GM23338 (cell line): ENCODE results near the gene GPRC5B. TPM values are rescaled to one million over a fixed set of nuclear protein-coding genes. Genes with fewer than 3 reads are reported as not detected.
A peak's percentile ranks its signal among the peaks of the same experiment; 100 is the strongest.

Source experiments
- ATAC-seq: fragments of 200-7000 bp; cut with Tn5 transposase; 3 replicates; pipeline ENCODE4 v1.9.1; 2020
- DNase-seq: peaks from one replicate; pipeline ENCODE4 v3.0.0-alpha.2; 2015; ENCODE audit warnings: low spot score
- H2AFZ ChIP-seq: fragments of 200-600 bp; sonication (generic); 2 replicates; pipeline ENCODE4 v1.8.0; 2016; ENCODE audit warnings: antibody characterized with exemption, mild to moderate bottlenecking, moderate library complexity
- H3F3A ChIP-seq: fragments of 200-600 bp; sonication (generic); replicated peaks from 2 replicates; pipeline ENCODE4 v1.8.0; 2017; ENCODE audit warnings: antibody characterized with exemption, mixed run types, low read depth
- H3K27ac ChIP-seq: fragments of 200-600 bp; sonication (generic); 2 replicates; pipeline ENCODE4 v1.6.1; 2016; ENCODE audit warnings: low read depth
- H3K27me3 ChIP-seq: fragments of 200-600 bp; sonication (generic); 2 replicates; pipeline ENCODE4 v1.8.0; 2016; ENCODE audit warnings: mild to moderate bottlenecking, mixed run types, moderate library complexity; ENCODE audit not compliant: insufficient read depth
- H3K36me3 ChIP-seq: fragments of 200-600 bp; sonication (generic); 2 replicates; pipeline ENCODE4 v1.8.0; 2016; ENCODE audit warnings: mild to moderate bottlenecking; ENCODE audit not compliant: insufficient read depth
- H3K4me1 ChIP-seq: fragments of 200-600 bp; sonication (generic); 2 replicates; pipeline ENCODE4 v1.8.0; 2016; ENCODE audit warnings: mild to moderate bottlenecking, moderate library complexity; ENCODE audit not compliant: insufficient read depth
- H3K4me2 ChIP-seq: fragments of 200-600 bp; sonication (generic); 2 replicates; pipeline ENCODE4 v1.7.1; 2017; ENCODE audit warnings: mixed run types
- H3K4me3 ChIP-seq: fragments of 200-600 bp; sonication (generic); 2 replicates; pipeline ENCODE4 v1.6.1; 2016; ENCODE audit warnings: mixed run types
- H3K79me2 ChIP-seq: fragments of 200-600 bp; sonication (generic); replicated peaks from 2 replicates; pipeline ENCODE4 v1.8.0; 2017; ENCODE audit warnings: mild to moderate bottlenecking; ENCODE audit not compliant: insufficient read depth
- H3K9me2 ChIP-seq: fragments of 200-600 bp; sonication (generic); 2 replicates; pipeline ENCODE4 v1.8.0; 2017; ENCODE audit not compliant: insufficient read depth
- H4K20me1 ChIP-seq: fragments of 200-600 bp; sonication (generic); replicated peaks from 2 replicates; pipeline ENCODE4 v1.8.0; 2017; ENCODE audit warnings: mild to moderate bottlenecking; ENCODE audit not compliant: insufficient read depth
- H3K27ac Mint-ChIP-seq: 2 replicates; pipeline ENCODE4 v1.8.0; 2020; ENCODE audit warnings: inconsistent platforms, mild to moderate bottlenecking, moderate library complexity, mixed read lengths
- H3K27me3 Mint-ChIP-seq: 3 replicates; pipeline ENCODE4 v1.8.0; 2022; ENCODE audit warnings: low read depth, mild to moderate bottlenecking, moderate library complexity, mixed read lengths, inconsistent platforms; ENCODE audit not compliant: insufficient read depth, poor library complexity
- H3K36me3 Mint-ChIP-seq: 3 replicates; pipeline ENCODE4 v1.8.0; 2021; ENCODE audit warnings: low read depth, mild to moderate bottlenecking, inconsistent platforms, moderate library complexity, mixed read lengths
- H3K4me1 Mint-ChIP-seq: 3 replicates; pipeline ENCODE4 v1.8.0; 2020; ENCODE audit warnings: mild to moderate bottlenecking, inconsistent platforms, mixed read lengths
- H3K4me3 Mint-ChIP-seq: 3 replicates; pipeline ENCODE4 v1.8.0; 2021; ENCODE audit warnings: moderate library complexity, mild to moderate bottlenecking, inconsistent platforms, mixed read lengths
- H3K9me3 Mint-ChIP-seq: 3 replicates; pipeline ENCODE4 v1.8.0; 2020; ENCODE audit warnings: moderate library complexity, mild to moderate bottlenecking, inconsistent platforms, mixed read lengths
- CREB1 ChIP-seq: fragments of 250-450 bp; sonication (Bioruptor Pico); IDR thresholded peaks from 2 replicates; pipeline ENCODE4 v1.5.0; 2020; ENCODE audit warnings: low read depth, mild to moderate bottlenecking, moderate library complexity
- EZH2 ChIP-seq: fragments of 200-600 bp; sonication (generic); IDR thresholded peaks from one replicate; pipeline ENCODE4 v1.8.0; 2017; ENCODE audit warnings: antibody characterized with exemption, mild to moderate bottlenecking, low read depth; ENCODE audit not compliant: unreplicated experiment
- EZH2phosphoT487 ChIP-seq: fragments of 200-600 bp; sonication (generic); IDR thresholded peaks from one replicate; pipeline ENCODE4 v1.8.1; 2018; ENCODE audit warnings: antibody characterized with exemption; ENCODE audit not compliant: unreplicated experiment
- JUNB ChIP-seq: IDR thresholded peaks from one replicate; pipeline ENCODE4 v1.6.1; 2016; ENCODE audit warnings: antibody characterized with exemption; ENCODE audit not compliant: unreplicated experiment
- NANOG ChIP-seq: IDR thresholded peaks from 2 replicates; pipeline ENCODE4 v1.6.1; 2016; ENCODE audit warnings: antibody characterized with exemption, borderline replicate concordance
- POLR2AphosphoS5 ChIP-seq: IDR thresholded peaks from 2 replicates; pipeline ENCODE4 v1.6.1; 2016; ENCODE audit warnings: antibody characterized with exemption, low read depth
- STAT1 ChIP-seq: IDR thresholded peaks from one replicate; pipeline ENCODE4 v1.6.1; 2016; ENCODE audit warnings: antibody characterized with exemption; ENCODE audit not compliant: unreplicated experiment
- ZNF114 ChIP-seq: fragments of 250-450 bp; sonication (Bioruptor Pico); IDR thresholded peaks from 2 replicates; pipeline ENCODE4 v1.5.0; 2020; ENCODE audit warnings: mild to moderate bottlenecking, moderate library complexity
- ZNF331 ChIP-seq: fragments of 250-450 bp; sonication (Bioruptor Pico); IDR thresholded peaks from 2 replicates; pipeline ENCODE4 v1.5.0; 2020; ENCODE audit warnings: low read depth, mild to moderate bottlenecking, moderate library complexity
- polyA plus RNA-seq: library from polyadenylated mRNA; unstranded; fragments of >200 nt; fragmentation: Nextera tagmentation; extraction: Ambion mirVana; gene quantifications from 2 replicates; pipeline ENCODE4 v1.2.1, GENCODE V29; 2016
- total RNA-seq: library from RNA; depleted of rRNA; stranded (reverse); fragments of >200 nt; shearing (Covaris generic); gene quantifications from 2 replicates; pipeline ENCODE4 v1.2.3, GENCODE V29; 2014
- TF ChIP-seq, protein P1 (sequence below): IDR thresholded peaks from 2 replicates; pipeline ENCODE4 v1.6.1; 2016; ENCODE audit warnings: antibody characterized with exemption
- TF ChIP-seq, protein P2 (sequence below): fragments of 250-450 bp; sonication (Bioruptor Pico); IDR thresholded peaks from 2 replicates; pipeline ENCODE4 v1.5.0; 2020; ENCODE audit warnings: mild to moderate bottlenecking, moderate library complexity
- TF ChIP-seq, protein P3 (sequence below), 2 experiments: fragments of 200-600 bp in 1 of 2; sonication (generic) in 1 of 2; conservative IDR thresholded peaks; 2 replicates each; pipeline versions ENCODE4 v1.5.1 to v1.6.1; 2016 to 2017; ENCODE audit warnings: antibody characterized with exemption in 2 of 2, low read depth in 2 of 2, mild to moderate bottlenecking in 2 of 2, moderate library complexity in 1 of 2
- TF ChIP-seq, protein P4 (sequence below): IDR thresholded peaks from one replicate; pipeline ENCODE4 v1.6.1; 2018; ENCODE audit warnings: antibody characterized with exemption; ENCODE audit not compliant: unreplicated experiment

The GPRC5B gene
- total and polyA plus RNA-seq, 2 experiments from 2014 or later, result 70.9 to 82.5 TPM

DNA sequence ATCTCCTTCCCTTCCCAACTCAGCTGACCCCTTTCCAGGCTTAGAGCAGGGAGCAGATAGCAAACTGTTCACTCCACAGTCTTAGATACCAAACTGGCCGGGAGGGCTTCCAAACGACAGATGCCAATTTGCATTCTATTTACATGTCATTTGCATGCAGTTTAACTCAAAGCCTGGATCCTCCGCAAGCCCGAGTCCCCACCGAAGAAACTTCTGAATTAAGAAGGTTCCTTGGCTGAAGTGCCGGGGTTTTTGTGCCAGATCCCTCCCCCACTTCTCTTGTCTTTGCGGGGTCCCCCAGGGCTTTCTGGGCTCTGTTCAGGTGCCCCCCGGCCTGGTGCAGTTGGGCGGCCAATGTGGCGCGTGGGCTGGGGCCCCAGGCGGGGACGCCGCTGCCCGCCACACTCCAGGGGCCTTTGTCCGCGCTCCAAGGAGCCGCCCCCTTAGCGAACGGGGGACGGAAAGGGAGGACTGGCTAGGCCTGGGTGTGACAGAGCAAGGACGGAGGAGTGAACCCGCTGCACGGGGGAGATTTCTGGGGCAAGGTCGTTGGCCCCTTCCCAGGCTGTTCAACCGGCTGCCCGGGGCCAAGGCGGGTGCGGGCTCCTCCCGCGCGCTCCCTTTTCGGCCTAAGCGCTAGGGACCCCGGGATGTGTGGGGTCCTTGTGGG, 1.2 kb downstream of the GPRC5B start:
- Histone ChIP-seq H3K4me1 (peaks cover 26% of the 10 kb centered on the region), H4K20me1 (no peaks in the 10 kb centered on the region; the same call in none of the 2 replicates), H3K27ac (0 out of 2 replicates have a peak overlapping the region, but pooled peaks have one; percentile 23), H3K79me2 (peaks cover 47% of the 10 kb centered on the region), H3K4me3 (peak overlapping the region; percentile 83), H3K4me2 (peak overlapping the region; percentile 85), H3K9me2 (no peaks in the 10 kb centered on the region), H3K27me3 (peaks cover 12% of the 10 kb centered on the region), H3F3A (peaks cover 14% of the 10 kb centered on the region), H2AFZ (no peak overlapping the region), H3K36me3 (no peaks in the 10 kb centered on the region)
- Mint-ChIP-seq H3K4me1 (peaks cover 35% of the 10 kb centered on the region), H3K9me3 (peaks cover 5% of the 10 kb centered on the region; the same call in 1 of the 3 replicates), H3K27me3 (peaks cover 20% of the 10 kb centered on the region), H3K36me3 (peaks cover 36% of the 10 kb centered on the region), H3K27ac (peak overlapping the region; percentile 92), H3K4me3 (peak overlapping the region; percentile 87)
- TF ChIP-seq STAT1 (no peak), ZNF114 (CRISPR knock-in tag) (no peak), EZH2 (no peak), POLR2AphosphoS5 (no peak; the same call in 1 of the 2 replicates), NANOG (no peak), EZH2phosphoT487 (no peak), JUNB (no peak), CREB1 (no peak), ZNF331 (CRISPR knock-in tag) (no peak)
- TF ChIP-seq, protein P1, sequence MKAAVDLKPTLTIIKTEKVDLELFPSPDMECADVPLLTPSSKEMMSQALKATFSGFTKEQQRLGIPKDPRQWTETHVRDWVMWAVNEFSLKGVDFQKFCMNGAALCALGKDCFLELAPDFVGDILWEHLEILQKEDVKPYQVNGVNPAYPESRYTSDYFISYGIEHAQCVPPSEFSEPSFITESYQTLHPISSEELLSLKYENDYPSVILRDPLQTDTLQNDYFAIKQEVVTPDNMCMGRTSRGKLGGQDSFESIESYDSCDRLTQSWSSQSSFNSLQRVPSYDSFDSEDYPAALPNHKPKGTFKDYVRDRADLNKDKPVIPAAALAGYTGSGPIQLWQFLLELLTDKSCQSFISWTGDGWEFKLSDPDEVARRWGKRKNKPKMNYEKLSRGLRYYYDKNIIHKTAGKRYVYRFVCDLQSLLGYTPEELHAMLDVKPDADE, result no peak
- TF ChIP-seq, protein P2, sequence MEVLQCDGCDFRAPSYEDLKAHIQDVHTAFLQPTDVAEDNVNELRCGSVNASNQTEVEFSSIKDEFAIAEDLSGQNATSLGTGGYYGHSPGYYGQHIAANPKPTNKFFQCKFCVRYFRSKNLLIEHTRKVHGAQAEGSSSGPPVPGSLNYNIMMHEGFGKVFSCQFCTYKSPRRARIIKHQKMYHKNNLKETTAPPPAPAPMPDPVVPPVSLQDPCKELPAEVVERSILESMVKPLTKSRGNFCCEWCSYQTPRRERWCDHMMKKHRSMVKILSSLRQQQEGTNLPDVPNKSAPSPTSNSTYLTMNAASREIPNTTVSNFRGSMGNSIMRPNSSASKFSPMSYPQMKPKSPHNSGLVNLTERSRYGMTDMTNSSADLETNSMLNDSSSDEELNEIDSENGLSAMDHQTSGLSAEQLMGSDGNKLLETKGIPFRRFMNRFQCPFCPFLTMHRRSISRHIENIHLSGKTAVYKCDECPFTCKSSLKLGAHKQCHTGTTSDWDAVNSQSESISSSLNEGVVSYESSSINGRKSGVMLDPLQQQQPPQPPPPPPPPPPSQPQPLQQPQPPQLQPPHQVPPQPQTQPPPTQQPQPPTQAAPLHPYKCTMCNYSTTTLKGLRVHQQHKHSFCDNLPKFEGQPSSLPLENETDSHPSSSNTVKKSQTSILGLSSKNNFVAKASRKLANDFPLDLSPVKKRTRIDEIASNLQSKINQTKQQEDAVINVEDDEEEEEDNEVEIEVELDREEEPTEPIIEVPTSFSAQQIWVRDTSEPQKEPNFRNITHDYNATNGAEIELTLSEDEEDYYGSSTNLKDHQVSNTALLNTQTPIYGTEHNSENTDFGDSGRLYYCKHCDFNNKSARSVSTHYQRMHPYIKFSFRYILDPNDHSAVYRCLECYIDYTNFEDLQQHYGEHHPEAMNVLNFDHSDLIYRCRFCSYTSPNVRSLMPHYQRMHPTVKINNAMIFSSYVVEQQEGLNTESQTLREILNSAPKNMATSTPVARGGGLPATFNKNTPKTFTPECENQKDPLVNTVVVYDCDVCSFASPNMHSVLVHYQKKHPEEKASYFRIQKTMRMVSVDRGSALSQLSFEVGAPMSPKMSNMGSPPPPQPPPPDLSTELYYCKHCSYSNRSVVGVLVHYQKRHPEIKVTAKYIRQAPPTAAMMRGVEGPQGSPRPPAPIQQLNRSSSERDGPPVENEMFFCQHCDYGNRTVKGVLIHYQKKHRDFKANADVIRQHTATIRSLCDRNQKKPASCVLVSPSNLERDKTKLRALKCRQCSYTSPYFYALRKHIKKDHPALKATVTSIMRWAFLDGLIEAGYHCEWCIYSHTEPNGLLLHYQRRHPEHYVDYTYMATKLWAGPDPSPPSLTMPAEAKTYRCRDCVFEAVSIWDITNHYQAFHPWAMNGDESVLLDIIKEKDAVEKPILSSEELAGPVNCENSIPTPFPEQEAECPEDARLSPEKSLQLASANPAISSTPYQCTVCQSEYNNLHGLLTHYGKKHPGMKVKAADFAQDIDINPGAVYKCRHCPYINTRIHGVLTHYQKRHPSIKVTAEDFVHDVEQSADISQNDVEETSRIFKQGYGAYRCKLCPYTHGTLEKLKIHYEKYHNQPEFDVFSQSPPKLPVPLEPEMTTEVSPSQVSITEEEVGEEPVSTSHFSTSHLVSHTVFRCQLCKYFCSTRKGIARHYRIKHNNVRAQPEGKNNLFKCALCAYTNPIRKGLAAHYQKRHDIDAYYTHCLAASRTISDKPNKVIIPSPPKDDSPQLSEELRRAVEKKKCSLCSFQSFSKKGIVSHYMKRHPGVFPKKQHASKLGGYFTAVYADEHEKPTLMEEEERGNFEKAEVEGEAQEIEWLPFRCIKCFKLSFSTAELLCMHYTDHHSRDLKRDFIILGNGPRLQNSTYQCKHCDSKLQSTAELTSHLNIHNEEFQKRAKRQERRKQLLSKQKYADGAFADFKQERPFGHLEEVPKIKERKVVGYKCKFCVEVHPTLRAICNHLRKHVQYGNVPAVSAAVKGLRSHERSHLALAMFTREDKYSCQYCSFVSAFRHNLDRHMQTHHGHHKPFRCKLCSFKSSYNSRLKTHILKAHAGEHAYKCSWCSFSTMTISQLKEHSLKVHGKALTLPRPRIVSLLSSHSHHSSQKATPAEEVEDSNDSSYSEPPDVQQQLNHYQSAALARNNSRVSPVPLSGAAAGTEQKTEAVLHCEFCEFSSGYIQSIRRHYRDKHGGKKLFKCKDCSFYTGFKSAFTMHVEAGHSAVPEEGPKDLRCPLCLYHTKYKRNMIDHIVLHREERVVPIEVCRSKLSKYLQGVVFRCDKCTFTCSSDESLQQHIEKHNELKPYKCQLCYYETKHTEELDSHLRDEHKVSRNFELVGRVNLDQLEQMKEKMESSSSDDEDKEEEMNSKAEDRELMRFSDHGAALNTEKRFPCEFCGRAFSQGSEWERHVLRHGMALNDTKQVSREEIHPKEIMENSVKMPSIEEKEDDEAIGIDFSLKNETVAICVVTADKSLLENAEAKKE (CRISPR knock-in tag), result no peak
- TF ChIP-seq, protein P3, sequence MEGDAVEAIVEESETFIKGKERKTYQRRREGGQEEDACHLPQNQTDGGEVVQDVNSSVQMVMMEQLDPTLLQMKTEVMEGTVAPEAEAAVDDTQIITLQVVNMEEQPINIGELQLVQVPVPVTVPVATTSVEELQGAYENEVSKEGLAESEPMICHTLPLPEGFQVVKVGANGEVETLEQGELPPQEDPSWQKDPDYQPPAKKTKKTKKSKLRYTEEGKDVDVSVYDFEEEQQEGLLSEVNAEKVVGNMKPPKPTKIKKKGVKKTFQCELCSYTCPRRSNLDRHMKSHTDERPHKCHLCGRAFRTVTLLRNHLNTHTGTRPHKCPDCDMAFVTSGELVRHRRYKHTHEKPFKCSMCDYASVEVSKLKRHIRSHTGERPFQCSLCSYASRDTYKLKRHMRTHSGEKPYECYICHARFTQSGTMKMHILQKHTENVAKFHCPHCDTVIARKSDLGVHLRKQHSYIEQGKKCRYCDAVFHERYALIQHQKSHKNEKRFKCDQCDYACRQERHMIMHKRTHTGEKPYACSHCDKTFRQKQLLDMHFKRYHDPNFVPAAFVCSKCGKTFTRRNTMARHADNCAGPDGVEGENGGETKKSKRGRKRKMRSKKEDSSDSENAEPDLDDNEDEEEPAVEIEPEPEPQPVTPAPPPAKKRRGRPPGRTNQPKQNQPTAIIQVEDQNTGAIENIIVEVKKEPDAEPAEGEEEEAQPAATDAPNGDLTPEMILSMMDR (conservative IDR thresholded peaks at IDR 0.05; ENCODE audit: low read depth in 2 of 2), result no peak
- TF ChIP-seq, protein P4, sequence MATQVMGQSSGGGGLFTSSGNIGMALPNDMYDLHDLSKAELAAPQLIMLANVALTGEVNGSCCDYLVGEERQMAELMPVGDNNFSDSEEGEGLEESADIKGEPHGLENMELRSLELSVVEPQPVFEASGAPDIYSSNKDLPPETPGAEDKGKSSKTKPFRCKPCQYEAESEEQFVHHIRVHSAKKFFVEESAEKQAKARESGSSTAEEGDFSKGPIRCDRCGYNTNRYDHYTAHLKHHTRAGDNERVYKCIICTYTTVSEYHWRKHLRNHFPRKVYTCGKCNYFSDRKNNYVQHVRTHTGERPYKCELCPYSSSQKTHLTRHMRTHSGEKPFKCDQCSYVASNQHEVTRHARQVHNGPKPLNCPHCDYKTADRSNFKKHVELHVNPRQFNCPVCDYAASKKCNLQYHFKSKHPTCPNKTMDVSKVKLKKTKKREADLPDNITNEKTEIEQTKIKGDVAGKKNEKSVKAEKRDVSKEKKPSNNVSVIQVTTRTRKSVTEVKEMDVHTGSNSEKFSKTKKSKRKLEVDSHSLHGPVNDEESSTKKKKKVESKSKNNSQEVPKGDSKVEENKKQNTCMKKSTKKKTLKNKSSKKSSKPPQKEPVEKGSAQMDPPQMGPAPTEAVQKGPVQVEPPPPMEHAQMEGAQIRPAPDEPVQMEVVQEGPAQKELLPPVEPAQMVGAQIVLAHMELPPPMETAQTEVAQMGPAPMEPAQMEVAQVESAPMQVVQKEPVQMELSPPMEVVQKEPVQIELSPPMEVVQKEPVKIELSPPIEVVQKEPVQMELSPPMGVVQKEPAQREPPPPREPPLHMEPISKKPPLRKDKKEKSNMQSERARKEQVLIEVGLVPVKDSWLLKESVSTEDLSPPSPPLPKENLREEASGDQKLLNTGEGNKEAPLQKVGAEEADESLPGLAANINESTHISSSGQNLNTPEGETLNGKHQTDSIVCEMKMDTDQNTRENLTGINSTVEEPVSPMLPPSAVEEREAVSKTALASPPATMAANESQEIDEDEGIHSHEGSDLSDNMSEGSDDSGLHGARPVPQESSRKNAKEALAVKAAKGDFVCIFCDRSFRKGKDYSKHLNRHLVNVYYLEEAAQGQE, result no peak
- DNase-seq (peak; percentile 87), ATAC-seq (peak; percentile 25)
